ENCODE results near the gene AKR1C2.
"Not testable (repeated sequence)": the region's sequence is repeated elsewhere in the genome, so short reads cannot be mapped to it uniquely, and the experiment has no call there.

AKR1C2 gene

DNA sequence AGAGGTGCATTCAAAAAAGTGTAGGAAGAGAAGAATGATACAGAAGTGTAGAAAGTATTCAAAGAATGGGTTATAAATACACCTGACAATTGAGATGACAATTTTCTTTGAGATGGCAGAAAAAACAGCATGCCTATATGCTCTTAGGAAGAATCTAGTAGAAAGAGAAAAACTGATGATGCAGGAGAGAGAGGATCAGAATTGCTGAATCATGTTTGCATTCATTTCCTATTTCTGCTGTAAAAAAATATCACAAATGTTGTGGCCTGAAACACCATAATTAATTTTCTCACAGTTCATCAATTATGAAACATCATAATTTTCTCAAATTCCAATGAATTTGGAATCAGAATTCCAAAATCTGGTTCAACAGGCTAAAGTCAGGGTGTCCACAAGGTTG lies 50.3 kb downstream of the AKR1C2 start:
- DNase-seq: no peak

DNA sequence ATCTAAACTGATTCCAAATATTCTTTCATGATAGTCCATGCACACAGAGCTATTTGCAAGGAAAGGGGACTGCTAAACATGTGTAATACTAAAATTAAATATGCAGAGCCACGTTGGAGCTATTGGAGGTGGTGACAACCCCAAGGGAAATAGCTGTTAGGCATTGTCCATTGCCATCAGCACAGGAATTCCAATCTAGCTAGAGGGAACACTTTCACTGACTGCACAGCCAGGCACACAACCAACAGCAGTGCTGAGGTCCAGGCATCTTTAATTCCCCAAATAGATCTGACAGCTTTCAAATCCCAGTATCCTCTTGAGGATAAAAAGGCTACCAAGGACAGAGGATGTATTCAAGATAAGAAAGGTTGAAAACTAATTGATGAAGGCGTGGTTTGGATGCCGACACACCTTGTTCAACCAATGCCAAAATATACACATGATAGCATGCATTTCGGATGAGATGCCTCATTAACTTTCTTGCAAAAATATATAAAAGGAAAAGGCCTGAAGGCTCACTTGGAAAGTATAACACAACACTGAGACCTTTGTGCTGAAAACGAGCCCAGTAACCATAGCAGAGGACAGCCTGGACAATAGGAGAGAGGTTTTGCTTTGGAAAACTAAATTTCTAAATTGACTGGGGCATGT lies 52.0 kb downstream of the AKR1C2 start:
- not testable (repeated sequence) for DNase-seq

DNA sequence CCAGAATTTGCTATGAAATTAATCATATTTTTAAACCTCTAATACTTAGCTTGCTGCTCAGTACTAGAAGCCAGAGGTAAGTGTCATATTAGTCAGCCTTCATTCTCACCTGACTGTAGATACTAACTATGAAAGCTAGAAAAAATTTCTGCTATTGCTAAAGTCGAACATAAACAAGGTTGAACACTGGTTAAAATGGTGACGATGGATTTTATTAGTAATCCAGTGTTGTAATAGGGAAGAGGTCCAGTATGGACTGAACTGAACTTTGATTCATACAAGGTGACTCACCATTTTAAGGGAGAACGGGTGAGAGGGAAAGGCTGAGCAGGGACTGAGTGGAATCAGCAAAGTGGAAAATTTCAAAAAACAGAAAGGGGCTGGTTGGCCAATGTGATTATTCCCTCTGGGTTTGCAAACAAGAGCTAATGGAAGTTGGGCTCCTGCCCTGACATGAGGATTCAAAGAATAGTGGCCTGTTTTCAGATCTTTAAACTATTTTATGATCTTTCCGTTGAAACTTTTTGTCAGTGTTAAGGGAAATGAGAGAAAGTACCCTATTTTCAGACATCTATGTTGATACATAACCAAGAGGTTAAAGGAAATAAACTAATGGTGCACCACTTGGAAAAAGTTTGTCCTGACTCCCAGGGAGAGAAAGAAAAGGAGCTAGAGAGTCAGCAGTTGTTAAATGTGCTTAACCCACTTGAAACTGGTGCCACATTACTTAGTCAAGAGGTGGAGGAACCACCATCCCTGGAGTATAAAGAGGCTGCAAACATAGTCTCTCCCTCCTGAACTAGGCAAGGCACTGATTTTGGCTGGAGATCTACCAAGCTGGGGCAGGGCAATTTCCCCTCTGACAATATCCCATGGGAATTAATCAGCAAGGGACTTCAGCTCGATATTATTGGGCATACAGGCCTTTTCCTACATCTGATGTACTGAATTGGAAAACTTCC lies 55.7 kb downstream of the AKR1C2 start:
- no peak for DNase-seq

DNA sequence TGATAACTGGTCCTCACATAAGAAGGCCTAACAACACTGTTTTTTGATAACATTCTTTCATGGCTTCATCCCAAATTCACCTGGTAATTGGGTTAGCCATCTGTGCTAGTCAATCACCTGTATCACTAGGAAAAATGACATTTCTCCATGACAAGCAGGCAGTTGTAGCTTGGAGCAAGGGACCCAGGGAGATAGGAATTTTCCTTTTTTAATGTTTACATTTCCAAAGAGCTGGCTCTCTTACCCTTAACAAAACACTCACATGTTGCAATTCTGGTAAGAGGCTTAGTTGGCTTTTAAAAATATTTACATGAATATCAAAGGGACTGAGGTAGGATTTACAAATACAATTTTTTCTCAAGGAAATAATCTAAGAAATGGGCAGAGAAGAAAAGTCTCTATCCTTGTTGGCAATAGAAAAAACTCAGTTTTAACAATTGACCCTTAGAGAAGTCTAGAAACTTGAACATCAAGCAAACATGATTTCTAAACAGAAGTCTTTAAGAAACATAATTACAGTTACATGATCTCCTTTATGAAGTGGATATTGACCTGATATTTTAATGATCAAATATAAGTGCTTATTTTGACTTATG lies 56.5 kb downstream of the AKR1C2 start:
- DNase-seq: no peak

DNA sequence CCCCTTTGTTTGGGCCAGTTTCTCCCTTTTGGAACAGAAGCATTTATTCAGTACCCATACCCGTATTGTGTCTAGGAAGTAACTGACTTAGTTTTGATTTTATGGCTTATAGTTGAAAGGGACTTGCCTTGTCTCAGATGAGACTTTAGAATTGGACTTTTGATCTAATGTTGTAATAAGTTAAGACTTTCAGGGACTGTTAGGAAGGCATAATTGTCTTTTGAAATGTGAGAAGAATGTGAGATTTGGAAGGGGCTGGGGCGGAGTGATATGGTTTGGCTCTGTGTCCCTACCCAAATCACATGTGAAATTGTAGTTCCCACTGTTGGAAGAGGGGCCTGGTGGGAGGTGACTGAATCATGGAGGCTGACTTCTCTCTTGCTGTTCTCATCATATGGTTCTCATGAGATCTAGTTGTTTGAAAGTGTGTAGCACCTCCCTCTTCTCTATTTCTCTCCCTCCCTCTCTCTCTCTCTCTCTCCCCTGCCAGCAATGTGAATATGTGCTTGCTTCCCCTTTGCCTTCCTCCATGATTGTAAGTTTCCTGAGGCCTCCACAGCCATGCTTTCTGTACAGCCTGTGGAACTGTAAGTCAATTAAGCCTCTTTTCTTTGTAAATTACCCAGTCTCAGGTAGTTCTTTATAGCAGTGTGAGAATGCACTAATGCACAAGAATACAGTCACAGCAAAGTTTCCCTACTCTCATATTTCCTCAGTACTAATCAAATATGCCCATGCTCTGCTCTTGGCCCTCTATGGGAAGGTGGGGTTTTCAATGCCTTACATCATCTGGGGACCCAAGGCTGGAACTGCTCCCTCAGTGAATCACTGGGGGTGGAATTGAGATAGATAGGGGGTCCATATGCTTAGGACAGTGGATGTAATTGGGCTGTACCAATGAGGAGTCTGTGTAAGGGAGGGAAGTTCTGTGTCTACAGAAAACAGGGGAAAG lies 57.6 kb downstream of the AKR1C2 start:
- no peak for DNase-seq

DNA sequence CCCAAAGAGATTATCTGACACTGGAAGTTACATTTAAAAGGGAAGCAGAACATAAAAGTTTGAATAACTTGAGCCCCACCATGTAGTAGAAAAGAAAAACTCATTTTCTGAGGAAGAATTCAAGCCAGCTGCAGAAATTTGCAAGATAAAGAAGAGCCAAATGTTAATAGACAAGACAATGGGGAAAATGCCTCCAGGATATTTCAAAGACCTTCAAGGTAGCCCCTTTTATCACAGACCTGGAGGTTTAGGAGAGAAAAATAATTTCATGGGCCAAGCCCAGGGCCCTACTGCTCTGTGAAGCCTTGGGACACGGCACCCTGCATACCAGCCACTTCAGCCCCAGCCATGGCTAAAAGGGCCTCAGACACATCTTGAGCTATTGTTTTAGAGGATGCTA lies 58.8 kb downstream of the AKR1C2 start:
- no peak for DNase-seq

DNA sequence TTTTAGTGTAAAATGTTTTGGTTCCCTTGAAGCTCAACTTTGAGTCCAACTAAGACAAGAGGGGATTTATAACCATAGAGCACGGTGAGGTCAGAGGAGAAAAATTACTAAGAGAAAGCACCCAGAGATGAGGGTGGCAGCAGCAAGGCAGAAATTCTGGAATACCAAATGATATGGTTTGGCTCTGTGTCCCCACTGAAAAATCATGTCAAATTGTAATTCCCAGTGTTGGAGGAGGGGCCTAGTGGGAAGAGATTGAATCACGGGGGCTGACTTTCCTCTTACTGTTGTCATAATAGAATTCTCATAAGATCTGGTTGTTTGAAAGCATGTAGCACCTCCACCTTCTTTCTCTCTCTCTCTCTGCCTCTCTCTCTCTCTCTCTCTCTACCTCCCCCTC lies 59.8 kb downstream of the AKR1C2 start:
- DNase-seq: no peak

DNA sequence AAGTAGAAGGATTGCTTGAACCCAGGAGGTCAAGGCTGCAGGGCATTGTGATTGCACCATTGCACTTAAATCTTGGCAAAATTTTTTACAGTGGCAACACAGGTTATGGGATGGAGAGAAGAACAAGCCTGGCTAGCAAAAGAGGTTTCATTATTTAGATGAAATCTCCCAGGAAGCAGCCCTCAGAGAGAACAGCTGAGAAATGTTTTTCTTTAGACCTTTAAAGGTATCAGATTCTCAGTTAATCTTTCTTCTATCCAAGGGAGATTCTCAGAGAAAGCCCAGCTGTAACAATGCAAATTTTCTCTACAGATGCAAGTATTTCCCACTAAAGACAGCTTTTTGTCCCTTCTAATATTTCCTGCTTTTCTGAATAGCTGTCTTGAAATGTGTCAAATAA lies 60.2 kb downstream of the AKR1C2 start:
- DNase-seq: not testable (repeated sequence)

DNA sequence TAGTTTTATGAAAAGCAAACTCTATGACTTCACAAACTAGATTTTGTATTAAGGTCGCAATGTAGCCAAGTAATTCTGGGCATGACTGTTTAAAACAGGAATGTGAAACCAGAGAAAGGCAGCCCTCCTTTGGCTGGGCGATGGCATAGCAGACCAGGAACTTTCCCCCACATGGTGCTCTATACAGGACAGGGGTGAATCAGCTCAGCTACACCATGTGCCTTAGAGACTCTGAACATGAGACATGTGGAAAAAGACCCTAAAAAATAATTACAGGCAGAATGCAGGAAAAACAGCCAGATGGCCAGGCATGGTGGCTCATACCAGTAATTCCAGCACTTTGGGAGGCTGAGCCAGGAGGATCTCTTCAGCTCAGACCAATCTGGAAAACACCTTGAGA lies 60.7 kb downstream of the AKR1C2 start:
- DNase-seq: not testable (repeated sequence)

DNA sequence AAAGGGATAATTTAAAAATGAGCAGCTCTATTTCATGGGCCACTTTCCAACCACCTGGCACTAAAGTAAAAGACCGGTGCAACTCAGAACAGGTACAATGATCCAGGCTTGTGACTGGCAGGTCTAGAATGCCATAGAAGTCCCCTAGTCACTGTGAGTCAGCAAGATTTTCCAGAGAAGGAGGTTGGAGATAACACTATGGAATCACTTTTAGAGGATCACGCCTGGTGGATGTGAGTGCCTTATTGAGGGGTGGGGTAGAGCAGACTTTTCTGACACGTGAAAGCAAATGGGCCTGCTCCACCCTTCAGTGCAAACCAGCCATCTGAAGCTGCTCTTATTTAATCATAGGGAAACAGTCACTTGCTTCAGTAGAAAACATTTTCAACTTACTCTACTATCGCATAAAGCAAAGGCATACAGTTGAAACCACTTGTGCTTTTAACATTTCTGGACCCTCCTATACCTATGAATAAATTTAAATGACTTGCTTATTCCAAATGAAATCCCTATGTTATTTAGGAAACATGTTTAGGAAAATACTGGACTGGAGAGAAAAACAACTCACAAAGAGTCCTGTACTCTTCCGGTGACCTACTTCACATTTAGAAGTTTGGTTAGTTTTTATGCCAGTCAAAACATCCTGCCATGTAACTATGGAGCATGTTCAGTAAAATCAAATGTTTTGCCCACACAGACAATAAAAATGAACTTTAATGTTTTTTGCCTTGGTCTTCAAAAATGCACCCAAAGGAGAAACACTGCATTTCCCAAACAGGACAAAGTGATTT lies 61.9 kb downstream of the AKR1C2 start:
- DNase-seq: no peak

DNA sequence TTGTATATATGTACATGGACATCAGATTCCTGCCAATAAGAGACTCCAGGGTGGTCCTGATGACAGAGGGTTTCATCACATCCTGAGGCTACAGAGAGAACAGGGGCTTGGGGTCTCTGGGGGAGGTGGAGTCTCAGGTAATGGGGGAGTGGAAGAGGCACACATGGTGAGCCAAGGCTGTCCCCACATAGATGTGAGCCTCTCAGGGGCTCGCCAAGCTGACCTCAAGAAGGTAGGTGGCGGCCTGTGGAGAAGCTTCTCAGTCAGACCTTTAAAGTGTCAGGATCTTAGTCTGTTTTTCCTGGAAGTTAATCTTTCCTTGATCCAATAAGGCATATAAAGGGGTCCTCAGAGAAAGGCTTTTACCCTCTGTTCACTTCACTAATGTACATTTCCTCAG lies 62.7 kb downstream of the AKR1C2 start:
- not testable (repeated sequence) for DNase-seq

DNA sequence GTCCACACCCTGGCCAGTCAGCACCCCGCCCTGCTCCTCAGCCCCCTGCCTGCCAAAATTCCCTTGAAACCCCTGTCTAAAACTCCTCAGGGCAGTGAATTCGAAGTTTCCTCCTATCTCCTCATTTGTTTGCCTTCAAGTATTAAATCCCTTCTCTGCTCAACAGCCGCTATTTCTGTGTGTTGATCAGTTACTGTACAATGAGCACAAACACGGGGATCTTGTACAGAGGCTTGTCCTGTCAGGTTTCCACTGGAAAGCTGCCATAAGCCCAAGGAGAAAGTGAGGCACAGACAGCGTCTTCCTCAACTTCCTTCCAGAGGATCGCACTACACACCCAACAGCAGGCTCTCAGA lies 63.6 kb downstream of the AKR1C2 start:
- not testable (repeated sequence) for DNase-seq

DNA sequence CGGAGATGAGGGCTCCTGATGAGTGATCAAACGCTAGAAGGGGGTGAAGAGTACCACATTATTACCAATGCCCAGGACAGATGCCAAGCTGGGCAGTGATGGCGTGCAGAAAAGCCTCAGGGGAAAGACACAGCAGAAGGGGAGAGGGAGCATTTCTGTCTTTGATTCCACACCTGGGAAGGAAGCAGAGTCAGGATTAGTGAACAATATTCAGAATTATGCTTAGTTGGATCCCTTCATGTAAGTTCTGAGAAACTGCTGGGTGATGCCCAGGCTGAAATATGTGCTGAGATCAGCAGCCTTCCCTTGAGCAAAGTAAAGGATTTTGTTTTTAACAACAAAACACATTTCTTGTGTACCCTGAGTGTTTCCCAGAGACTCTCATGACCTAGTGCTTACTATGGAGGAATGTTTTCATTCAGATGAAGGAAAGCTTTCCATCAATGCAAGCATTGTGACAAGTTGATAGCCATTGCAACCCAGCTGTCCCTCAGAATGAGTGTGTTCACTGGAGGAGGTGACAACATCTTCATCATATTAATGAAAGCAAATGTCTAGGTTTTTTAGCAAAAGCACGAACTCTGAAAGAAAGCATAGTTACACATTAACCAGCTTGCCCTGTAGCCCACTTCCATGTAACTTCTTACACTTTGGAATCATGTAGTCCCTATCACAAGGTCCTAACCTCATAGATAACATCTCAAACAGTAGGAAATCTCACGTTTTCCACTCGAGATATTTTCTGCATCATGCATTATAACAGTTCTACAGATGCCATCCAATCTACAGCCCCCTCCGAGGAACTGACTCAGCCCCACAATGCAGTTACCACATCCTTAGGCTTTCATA lies 64.2 kb downstream of the AKR1C2 start:
- no peak for DNase-seq

All from stimulated activated naive CD4-positive, alpha-beta T cell treated with Interleukin-2 at 50 U/mL for 16 hours (primary cell).